CD1c-positive myeloid dendritic cell (primary cell): Measurements from ENCODE around the gene TBC1D8.

Source experiments
- DNase-seq: peaks from one replicate; pipeline ENCODE4 v3.0.0-alpha.2; 2016; ENCODE audit errors: extremely low spot score

Gene TBC1D8

DNA sequence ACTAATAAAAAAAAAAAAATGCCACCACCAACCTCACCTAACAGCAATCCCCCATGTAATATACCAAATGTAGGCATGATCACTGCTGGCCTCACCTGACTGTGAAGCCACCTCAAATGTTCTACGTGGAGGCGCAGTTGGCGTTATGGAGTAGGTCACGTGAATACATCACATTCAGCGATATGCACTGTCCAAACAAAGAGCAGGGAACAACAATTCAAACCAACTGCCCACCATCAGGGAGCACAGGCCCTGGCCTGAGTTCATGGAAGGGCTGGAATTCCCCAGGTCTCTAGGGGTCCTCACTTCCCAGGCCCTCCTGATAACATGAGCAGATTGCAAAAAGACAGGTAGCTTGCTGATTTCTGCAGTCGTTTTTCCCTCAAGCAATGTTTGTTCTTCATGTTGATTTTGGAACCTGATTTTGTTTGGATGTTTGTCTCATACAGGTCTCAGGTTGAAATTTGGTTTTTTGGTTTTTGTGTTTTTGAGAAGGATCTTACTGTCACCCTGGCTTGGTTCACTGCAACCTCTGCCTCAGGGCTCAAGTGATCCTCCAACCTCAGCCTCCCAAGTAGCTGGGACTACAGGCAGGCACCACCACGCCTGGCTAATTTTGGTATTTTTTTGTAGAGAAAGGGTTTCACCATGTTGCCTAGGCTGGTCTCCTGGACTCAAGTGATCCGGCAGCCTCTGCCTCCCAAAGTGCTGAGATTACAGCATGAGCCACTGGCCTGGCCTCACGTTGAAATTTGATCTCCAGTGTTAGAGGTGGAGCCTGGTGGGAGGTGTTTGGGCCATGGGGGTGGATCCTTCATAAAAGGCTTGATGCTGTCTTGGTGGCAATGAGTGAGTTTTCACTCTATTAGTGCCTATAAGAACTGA, 15.5 kb downstream of the TBC1D8 start:
- no peak for DNase-seq

DNA sequence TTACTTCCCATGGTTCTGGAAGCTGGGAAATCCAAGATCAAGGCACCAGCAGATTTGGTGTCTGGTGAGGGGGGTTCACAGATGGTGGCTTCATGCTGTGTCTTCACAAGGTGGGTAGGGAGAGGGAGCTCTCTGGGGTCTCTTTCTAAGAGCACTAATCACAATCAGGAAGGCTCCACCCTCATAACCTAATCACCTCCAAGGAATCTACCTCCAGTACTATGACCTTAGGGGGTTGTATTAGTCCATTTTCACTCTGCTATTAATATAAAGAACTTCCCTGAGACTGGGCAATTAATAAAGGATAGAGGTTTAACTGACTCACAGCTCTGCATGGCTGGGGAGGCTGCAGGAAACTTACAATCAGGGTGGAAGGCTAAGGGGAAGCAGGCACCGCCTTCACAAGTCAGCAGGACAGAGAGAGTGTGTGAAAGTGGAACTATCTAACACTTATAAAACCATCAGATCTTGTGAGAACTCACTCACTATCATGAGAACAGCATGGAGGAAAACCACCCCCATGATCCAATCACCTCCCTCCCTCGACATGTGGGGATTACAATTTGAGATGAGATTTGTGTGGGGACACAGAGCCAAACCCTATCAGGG, 17.6 kb downstream of the TBC1D8 start:
- DNase-seq: peak; percentile 45

DNA sequence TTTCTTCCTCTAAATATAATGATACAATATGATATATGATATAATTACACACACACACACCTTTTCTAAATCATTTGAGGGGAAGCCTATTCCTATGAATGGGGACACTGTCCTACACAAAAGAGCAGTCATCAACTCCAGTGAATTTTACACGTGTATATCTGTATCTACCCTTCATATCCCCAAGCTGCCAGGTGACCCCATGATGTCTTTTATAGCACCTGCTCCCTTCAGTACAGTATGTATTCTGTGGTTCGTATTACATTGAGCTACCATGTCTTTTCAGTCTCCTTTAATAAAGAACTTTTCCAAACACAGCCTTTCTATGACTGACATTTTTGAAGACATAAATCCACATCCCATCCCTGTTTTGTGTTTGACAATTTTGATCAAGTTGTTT, 19.0 kb downstream of the TBC1D8 start:
- DNase-seq: no peak

DNA sequence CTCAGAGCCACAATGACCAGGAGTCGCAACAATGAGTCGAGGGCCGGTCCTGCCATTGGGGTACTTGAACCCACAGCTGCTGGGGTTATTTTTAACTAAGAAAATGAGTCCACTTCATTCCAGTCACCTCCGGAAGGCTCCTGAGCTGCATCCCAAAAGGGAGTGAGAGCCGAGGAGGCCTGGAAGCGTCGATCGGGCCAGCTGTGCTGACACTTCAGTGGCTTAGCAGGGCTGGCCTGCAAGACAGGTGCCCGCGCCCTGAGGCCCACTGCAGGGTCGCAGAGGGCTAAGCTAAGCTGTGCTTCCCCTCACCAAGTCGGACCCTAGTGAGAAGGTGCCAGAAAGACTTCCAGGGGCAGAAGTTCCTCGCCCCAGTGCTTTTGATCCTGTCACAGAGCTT, 21.1 kb downstream of the TBC1D8 start:
- no peak for DNase-seq

DNA sequence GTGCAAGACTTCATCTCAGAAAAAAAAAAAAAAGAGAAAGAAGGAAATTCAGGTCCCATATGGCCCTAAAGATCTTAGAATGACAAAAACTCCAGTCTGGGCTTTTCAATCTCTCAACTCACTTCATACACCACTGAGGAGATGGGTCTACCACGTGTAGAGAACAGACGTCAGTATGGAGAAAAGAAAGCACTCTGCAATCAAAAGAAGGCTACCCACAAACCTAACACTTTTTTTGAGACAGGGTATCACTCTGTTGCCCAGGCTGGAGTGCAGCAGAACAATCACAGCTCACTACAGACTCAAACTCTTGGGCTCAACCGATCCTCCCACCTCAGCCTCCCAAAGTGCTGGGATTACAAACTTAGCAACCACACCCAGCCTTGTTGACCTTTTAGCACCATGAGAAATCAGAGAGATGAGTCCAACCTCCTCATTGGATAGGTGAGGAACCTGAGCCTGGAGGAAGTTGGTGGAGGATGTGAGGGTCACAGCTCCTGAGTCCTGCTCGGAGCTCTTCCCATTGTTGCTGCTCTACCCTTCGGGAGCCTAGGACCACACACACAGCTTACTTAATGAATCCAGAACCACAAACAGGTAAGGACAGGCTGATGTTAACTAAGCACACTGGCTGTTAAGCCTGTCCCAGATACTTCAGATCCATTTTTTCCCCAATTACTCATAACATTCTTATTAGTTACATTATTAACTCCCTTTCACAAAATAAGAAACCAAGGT, 23.7 kb downstream of the TBC1D8 start:
- DNase-seq: no peak

DNA sequence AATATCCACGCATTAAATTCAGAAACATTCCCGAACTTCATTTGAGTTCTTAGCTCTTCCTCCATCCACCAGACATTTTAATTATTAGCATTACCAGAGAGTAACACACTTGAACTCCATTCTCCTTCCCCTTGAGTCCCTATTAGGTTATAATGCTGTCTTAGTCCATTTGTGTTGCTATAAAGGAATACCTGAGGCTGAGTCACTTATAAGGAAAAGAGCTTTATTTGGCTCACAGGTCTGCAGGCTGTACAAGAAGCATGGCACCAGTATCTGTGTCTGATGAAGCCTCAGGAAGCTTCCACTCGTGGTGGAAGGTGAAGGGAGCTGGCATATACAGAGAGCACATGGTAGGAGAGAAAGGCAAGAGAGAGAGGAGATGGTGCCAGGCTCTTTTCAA, 25.4 kb downstream of the TBC1D8 start:
- no peak for DNase-seq

DNA sequence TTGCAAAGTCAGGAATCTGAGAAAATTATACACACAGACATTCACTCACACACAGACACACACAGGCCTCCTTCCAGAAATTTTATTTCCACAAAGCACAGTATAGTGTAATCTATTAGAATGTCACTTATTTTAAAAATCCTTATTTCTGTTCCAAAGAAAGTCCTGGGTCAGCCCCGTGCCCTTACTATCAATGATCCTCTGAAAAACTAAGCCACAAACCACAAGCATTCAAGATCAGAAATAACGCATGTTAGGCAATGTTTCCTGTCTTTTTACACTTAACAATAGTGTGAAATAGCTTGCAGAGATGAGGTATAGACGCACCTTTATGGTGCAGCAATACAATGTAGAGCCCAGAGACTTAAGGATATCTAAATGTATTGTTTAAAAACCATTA, 25.8 kb downstream of the TBC1D8 start:
- no peak for DNase-seq

DNA sequence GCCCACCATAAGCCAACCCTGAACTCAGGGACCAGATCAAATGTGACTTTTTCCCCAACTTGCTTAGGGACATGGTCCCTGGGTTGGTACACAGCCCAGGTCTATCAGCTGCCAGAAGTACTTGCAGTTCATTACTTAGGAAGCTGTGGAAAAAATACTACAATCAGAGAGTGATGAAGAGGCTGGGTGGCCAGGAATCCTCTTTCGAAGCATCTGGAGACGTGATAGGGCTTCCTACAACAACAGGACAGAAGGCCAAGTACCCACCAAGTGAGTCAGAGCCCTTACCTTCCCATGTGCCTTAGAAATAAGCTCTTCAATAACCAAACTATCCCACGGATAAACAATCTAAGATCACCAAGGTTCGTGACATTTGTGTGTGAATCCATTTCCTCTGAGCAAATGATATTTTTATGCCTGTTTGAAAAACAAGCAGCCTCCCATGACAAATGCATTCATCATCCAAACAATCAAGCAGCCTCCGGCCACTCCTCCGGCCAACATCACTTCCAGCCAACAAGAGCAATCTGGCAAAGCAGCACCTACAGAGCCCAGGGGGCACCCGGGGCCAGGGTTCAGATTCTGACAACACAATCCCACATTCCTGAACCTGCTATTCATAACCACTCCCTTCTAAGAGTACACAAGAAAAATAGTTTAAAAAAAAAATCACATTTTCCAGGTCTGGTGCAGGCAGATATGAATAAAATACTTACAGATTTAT, 26.4 kb downstream of the TBC1D8 start:
- DNase-seq: no peak

DNA sequence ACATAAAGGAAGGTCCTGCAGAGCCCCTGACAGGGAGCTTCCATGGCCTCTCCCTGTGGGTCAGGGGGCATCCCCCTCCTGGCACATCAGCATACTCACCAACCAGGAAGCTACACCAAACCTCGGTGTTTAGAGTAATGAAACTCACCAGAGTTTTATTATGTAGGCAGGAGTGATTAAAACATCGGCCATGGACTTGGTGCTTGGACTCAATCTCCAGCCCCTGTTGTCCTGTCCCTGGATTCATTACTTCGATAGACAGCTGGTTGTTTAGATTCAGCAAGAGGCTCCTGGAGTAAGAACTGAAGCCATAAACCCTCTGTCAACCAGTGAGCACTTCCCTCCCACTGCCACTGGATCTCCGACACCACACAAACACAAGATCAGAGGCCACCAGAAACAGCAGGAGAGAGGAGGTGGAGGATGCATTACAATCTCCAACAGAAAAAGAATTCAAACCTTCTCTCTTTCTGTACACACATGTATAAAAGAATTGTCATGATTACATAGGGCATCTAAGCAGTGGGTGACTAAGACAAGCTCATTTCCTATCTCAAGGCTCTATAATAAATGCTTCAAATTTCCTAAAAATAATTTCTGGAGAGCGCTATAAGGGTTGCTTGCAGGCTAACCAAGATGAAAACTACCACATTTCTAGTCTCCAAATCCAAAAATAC, 27.2 kb downstream of the TBC1D8 start:
- DNase-seq: no peak

DNA sequence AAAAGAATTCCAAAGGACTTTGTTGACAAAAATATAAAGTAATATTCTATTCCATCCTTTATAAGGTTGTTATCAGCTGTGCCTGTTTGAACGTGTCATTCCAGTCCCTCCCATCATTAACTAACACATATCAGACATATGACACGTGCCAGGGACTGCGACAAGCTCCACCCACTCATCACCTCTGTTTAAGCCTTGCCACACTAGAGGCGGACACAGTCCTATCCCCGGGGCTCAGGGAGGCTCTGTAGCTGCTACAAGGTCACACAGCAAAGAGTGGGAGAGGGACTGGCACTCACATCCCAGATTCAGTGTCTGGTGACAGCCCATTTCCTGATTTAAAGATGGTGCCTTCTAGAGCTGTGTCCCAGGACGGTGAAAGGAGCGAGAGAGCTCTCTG, 30.0 kb downstream of the TBC1D8 start:
- DNase-seq: no peak

DNA sequence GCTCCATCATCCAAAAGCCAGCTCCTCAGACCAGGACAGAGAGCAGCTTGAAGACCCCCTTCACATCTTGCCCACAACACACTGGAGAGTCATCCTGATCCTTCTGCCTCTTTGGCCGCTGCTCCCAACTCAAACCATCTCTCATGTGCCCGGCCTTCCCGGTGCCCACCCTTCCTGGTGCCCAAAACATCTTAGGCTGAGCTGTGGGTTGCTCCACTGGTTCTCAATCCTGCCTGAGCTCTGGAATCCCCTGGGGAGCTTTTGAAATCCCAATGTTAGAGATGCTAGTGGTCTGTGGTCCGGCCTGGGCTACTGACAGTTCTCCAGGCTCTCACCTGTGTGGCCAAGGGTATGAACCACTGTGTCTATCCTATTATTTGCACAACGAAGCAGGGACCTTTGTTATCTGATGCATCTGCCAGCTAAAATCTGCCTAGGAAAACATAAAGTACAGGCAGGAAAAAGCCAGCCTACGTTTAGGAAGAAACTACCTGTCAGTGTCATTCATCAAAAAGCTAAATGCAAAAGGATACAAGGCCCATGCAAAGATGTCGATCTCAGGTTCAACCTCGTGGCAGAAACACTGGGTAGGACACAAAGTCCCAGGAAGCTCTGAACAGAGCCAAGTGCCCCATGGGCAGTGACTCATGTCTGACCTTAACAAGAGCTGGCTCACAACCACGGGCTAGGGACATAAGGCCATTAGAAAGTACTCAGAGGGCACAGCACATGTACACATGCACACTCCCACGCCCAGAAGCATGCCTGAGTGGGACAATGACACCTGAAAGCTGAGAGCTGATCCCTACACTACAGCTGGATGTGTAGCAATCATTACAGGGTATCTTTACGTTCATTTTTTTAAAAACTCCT, 30.8 kb downstream of the TBC1D8 start:
- peak; percentile 78 for DNase-seq

DNA sequence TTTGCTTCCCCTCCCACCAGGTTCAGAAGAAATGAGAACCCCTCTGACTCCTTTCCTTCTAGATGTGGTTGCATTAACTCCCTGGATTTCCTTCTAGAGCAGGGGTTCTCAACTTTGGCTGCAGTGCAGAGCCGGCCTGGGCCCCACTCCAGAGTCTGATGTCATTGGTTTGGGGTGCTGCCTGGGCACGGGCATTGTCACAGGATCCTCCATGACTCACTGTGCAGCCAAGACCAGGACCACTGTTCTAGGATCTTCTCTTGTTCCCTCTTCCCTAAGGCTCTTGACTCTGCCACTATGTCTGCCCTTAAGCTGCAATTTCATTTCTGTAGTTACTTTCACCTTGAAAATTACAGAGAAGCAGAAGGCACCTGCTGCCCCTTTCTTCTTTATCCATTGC, 31.8 kb downstream of the TBC1D8 start:
- peak; percentile 79 for DNase-seq

DNA sequence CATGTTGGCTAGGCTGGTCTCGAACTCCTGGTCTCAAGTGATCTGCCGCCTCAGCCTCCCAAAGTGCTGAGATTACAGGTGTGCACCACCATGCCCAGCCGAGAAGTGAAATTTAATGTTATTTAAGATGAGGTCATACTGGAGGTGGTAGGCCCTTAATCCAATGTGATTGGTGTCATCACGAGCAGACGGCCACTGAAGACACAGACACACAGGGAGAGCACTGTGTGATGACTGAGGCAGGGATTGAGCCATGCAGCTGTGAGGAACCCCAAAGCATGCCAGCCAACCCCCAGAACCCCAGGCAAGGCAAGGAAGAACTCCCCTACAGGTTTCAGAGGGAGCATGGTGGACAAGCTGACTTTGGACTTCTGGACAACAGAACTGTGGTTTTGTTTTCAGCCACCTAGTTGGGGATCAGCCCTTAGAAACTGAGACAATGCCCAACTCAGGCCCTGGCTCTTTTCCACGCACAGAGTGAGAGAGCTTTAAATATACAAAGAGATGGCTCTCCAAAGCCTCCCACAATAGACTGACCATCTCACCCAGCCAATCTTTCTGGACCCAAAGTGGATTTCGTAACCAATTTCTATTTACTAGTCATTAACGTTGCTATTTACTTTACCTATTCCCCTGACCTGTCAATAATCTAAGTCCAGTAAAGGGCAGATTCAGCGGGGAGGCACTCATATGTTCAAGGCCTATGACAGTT, 34.2 kb downstream of the TBC1D8 start:
- DNase-seq: no peak

DNA sequence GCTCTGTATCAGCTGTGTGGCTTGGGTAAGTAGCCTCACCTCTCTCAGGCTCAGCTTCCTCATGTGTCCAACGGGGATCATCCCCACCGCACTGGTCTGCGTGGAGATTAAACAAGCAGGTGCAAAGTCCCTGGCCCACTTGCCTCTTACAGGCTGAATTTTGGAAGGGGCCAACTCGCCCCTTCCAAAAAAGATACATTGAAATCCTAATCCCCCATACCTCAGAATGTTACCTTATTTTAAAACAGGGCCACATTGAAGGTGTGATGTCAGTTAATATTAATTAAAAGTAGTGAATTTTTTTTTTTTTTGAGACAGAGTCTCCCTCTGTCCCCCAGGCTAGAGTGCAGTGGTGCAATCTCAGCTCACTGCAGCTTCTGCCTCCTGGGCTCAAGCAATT, 34.8 kb downstream of the TBC1D8 start:
- no peak for DNase-seq

DNA sequence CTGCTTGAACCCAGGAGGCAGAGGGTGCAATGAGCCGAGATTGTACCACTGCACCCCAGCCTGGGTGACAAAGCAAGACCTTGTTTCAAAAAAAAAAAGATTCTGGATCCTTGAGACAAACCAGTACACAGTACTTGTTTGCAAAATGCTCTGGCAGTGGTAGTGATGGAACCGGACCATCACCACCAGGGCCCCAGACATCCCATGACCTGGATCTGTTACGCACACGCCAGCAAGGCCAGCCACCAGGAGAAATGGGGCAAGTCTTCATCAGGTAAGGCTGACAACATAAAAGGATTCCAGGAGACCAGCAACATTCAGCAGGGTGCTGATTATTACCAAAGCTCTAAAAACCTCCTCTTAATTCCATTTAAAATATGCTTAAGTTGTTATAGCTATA, 35.5 kb downstream of the TBC1D8 start:
- no peak for DNase-seq

DNA sequence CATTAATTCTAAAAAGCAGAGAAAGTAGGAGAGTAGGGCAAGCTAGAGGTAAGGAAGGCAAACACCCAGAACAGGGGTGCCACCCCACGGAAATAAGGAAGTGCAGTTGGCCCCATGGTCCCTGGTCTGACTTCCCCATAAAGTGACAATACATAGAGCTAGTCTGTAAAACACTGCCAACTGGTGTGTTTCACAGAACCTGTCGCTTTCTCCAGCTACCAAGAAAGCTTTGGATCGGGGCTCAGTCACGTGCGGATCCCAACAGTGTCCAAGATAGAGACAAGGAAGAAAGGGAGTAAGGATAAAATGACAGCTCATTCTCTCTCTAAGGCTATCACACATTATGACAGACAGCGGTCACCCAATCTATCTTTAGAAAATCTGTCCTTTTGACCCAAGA, 36.4 kb downstream of the TBC1D8 start:
- peak; percentile 72 for DNase-seq

DNA sequence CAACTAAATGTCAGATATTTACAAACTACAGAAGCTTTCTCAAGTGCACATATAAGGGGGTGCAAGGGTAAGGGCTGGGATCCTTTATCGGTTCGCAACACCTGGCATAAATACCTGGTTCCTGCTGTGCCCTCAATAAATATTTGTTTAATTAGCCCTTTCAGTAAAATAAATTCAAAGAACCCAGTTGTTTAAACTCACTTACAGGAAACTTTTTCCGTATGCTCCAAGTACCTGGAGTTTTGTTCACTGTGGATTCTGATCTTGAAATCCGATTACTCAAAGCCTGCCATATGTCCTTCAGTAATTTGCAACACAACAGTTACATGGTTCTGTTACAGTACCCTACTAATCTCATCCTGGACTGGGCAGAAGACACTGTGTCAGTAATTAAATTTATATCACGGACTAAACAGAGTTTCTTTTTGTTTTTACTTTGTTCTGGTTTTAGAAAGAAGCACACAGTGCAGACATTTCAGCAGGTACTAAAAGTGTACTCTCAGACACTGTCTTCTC, 36.9 kb downstream of the TBC1D8 start:
- no peak for DNase-seq

DNA sequence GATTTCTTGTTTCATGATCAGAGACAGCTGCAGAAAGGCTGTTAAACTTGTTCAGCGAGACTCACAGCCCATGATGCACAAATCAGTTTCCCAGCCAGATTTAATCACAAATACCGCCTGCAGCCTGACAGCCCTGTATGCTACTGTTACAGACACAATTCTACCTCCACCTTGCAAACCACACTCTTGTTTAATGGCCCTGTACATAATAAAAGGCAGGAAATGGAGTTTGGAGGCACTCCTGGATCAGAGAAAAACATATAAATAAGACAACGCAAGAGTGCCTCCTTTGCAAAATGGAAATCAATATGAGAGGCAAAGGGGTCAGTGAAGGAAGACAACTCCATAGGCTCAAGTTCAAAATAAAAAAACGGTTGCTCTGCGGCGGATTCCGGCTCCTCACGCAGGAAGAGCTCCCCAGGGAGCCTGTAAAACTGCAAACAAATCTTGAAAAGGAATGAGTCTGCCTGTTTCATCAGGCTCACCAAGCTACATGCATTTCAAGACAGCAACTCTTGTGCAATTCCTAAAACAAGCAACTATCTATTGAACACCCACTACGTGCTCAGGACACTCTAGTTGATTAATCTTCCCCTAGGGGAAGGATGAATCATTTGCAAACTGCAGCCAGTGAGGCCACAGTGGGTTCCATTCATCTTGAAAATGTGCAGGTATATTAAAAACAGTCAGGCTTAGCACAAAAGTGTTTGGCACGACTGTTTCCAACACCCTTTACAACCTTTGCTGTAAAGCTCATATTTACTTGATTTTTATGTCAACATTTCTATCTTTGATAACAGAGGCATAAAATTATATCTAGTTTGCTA, 37.5 kb downstream of the TBC1D8 start:
- DNase-seq: peak; percentile 70

DNA sequence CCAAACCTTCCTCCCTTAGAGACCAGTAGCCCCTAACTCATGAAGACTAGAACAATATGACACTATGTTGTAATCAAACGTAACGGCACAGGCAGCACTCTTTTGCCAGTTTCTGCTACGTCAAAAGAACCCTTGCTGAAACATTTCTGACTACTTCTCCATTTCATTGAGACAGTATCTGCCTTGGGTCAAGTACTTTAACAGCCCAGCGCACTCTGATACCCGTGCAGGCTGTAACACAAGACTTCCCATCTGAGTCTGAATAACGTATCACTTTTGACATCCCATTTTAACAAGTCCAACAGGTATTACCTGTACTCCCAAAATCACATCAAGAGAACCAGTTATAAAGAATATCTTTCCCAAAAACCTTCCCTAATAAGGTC, 38.4 kb downstream of the TBC1D8 start:
- DNase-seq: peak; percentile 74
